CD4-positive, CD25-positive, alpha-beta regulatory T cell (primary cell): ENCODE data around the gene ALDH8A1. TPM values are rescaled to one million over a fixed set of nuclear protein-coding genes. Genes with fewer than 3 reads are reported as not detected.

Experiments used
- ATAC-seq, 2 donors: fragments of 150-1000 bp; cut with Tn5 transposase; one replicate each; pipeline ENCODE4 v1.10.0; 2021; ENCODE audit warnings: low read depth in 2 of 2, moderate number of reproducible peaks in 2 of 2, moderate library complexity in 1 of 2
- DNase-seq, 3 donors: peaks; one replicate each; pipeline versions ENCODE4 v3.0.0 to v3.0.0-alpha.2; 2012 to 2022; ENCODE audit warnings: mixed read lengths in 1 of 3
- H3K27ac ChIP-seq: one replicate; pipeline ENCODE4 v1.7.0; 2013; ENCODE audit warnings: mild to moderate bottlenecking, low read length; ENCODE audit not compliant: insufficient read depth, poor library complexity, severe bottlenecking
- H3K27me3 ChIP-seq: one replicate; pipeline ENCODE4 v1.7.0; 2013; ENCODE audit warnings: low read length; ENCODE audit not compliant: control insufficient read depth, insufficient read depth
- H3K36me3 ChIP-seq: one replicate; pipeline ENCODE4 v1.7.0; 2013; ENCODE audit warnings: mild to moderate bottlenecking, low read length, moderate library complexity; ENCODE audit not compliant: control insufficient read depth, insufficient read depth
- H3K4me1 ChIP-seq: 2 replicates; pipeline ENCODE4 v1.7.0; 2013; ENCODE audit warnings: mild to moderate bottlenecking, low read length; ENCODE audit not compliant: insufficient read depth, control insufficient read depth, poor library complexity, severe bottlenecking
- H3K4me3 ChIP-seq: one replicate; pipeline ENCODE4 v1.7.0; 2013; ENCODE audit warnings: low read depth, mild to moderate bottlenecking, low read length, moderate library complexity
- H3K9me3 ChIP-seq, 2 experiments: 1 replicate in 1 of 2; 2 replicates in 1 of 2; pipeline ENCODE4 v1.7.0; 2013; ENCODE audit warnings: low read length in 2 of 2, mild to moderate bottlenecking in 1 of 2, moderate library complexity in 1 of 2; ENCODE audit not compliant: control insufficient read depth in 2 of 2
- H3K27ac Mint-ChIP-seq, 3 donors: one replicate each; pipeline ENCODE4 v1.8.0; 2020 to 2022; ENCODE audit warnings: mild to moderate bottlenecking in 3 of 3, mixed read lengths in 3 of 3, moderate library complexity in 2 of 3
- H3K27me3 Mint-ChIP-seq: one replicate; pipeline ENCODE4 v1.8.0; 2022; ENCODE audit warnings: mild to moderate bottlenecking, mixed read lengths
- H3K36me3 Mint-ChIP-seq: one replicate; pipeline ENCODE4 v1.8.0; 2020; ENCODE audit warnings: mixed read lengths
- H3K4me1 Mint-ChIP-seq, 4 donors: one replicate each; pipeline ENCODE4 v1.8.0; 2020 to 2022; ENCODE audit warnings: mixed read lengths in 4 of 4, mild to moderate bottlenecking in 1 of 4
- H3K4me3 Mint-ChIP-seq, 4 donors: one replicate each; pipeline ENCODE4 v1.8.0; 2020 to 2022; ENCODE audit warnings: mild to moderate bottlenecking in 4 of 4, mixed read lengths in 4 of 4, moderate library complexity in 3 of 4
- H3K9me3 Mint-ChIP-seq, 7 donors: one replicate each; pipeline ENCODE4 v1.8.0; 2020 to 2022; ENCODE audit warnings: mixed read lengths in 7 of 7, mild to moderate bottlenecking in 3 of 7, moderate library complexity in 2 of 7
- polyA plus RNA-seq, 4 donors: library from polyadenylated mRNA; unstranded; fragments of 300-500 nt; fragmentation: Illumina TruSeq; gene quantifications; one replicate each; pipeline ENCODE4 v1.2.3, GENCODE V29; 2021
- total RNA-seq: library from RNA; stranded (reverse); gene quantifications from one replicate; pipeline ENCODE4 v1.2.3, GENCODE V29; 2022

Gene ALDH8A1
- total and polyA plus RNA-seq, 5 donors from 2014 or later = 0.39 to 4.4 TPM; not detected in 3

- no peaks in the 10 kb centered on the region for H3K9me3 ChIP-seq
- Mint-ChIP-seq H3K4me3 (no peak overlapping the region), H3K36me3 (no peaks in the 10 kb centered on the region), H3K27ac (peak overlapping the region in 1 of 3 donors; percentile 37), H3K4me1 (no peaks in the 10 kb centered on the region), H3K9me3 (peaks cover 0 to 2% (median 0%) of the 10 kb centered on the region in 7 donors), H3K27me3 (no peaks in the 10 kb centered on the region)
- DNase-seq (no peak), ATAC-seq (no peak)
- H3K36me3 ChIP-seq = no peaks in the 10 kb centered on the region
- no peaks in the 10 kb centered on the region for H3K27me3 ChIP-seq
- H3K4me1 ChIP-seq = no peaks in the 10 kb centered on the region
- no peak overlapping the region for H3K27ac ChIP-seq
- no peak overlapping the region for H3K4me3 ChIP-seq
Measured at GRCh38 chr6:134951494-134952263, 1.8 kb upstream of the ALDH8A1 start.

- Histone ChIP-seq H3K27ac (no peak overlapping the region), H3K9me3 (no peaks in the 10 kb centered on the region), H3K27me3 (no peaks in the 10 kb centered on the region), H3K4me1 (no peaks in the 10 kb centered on the region), H3K4me3 (no peak overlapping the region), H3K36me3 (no peaks in the 10 kb centered on the region)
- H3K9me3 Mint-ChIP-seq = peaks cover 0 to 2% (median 0%) of the 10 kb centered on the region in 7 donors
- H3K4me1 Mint-ChIP-seq = no peaks in the 10 kb centered on the region
- DNase-seq (no peak), ATAC-seq (no peak)
- H3K4me3 Mint-ChIP-seq = no peak overlapping the region
- H3K27ac Mint-ChIP-seq = no peak overlapping the region
- H3K27me3 Mint-ChIP-seq = no peaks in the 10 kb centered on the region
- no peaks in the 10 kb centered on the region for H3K36me3 Mint-ChIP-seq
Measured at GRCh38 chr6:134950482-134950881, 581 bp upstream of the ALDH8A1 start.

GRCh38 chr6:134948691-134949090 lies 1.2 kb downstream of the ALDH8A1 start:
- H3K4me1 ChIP-seq = no peaks in the 10 kb centered on the region
- no peak for ATAC-seq
- no peak overlapping the region for H3K4me3 Mint-ChIP-seq
- H3K9me3 Mint-ChIP-seq = peaks cover 0 to 2% (median 0%) of the 10 kb centered on the region in 7 donors
- no peak for DNase-seq
- H3K27me3 Mint-ChIP-seq = no peaks in the 10 kb centered on the region
- no peak overlapping the region for H3K27ac Mint-ChIP-seq
- H3K4me1 Mint-ChIP-seq = no peaks in the 10 kb centered on the region
- no peaks in the 10 kb centered on the region for H3K9me3 ChIP-seq
- no peak overlapping the region for H3K4me3 ChIP-seq
- H3K36me3 Mint-ChIP-seq = no peaks in the 10 kb centered on the region
- no peak overlapping the region for H3K27ac ChIP-seq
- no peaks in the 10 kb centered on the region for H3K27me3 ChIP-seq
- no peaks in the 10 kb centered on the region for H3K36me3 ChIP-seq

GRCh38 chr6:134948142-134948541 lies 1.8 kb downstream of the ALDH8A1 start:
- H3K4me3 ChIP-seq = no peak overlapping the region
- H3K9me3 ChIP-seq = no peaks in the 10 kb centered on the region
- H3K4me1 ChIP-seq = no peaks in the 10 kb centered on the region
- no peaks in the 10 kb centered on the region for H3K36me3 ChIP-seq
- H3K27ac ChIP-seq = no peak overlapping the region
- no peak for DNase-seq
- no peak for ATAC-seq
- H3K4me1 Mint-ChIP-seq = no peaks in the 10 kb centered on the region
- peaks cover 0 to 2% (median 0%) of the 10 kb centered on the region in 7 donors for H3K9me3 Mint-ChIP-seq
- H3K4me3 Mint-ChIP-seq = no peak overlapping the region
- no peaks in the 10 kb centered on the region for H3K27me3 Mint-ChIP-seq
- H3K36me3 Mint-ChIP-seq = no peaks in the 10 kb centered on the region
- no peaks in the 10 kb centered on the region for H3K27me3 ChIP-seq
- H3K27ac Mint-ChIP-seq = no peak overlapping the region

GRCh38 chr6:134945045-134945444 lies 4.9 kb downstream of the ALDH8A1 start:
- Mint-ChIP-seq H3K36me3 (peaks cover 3% of the 10 kb centered on the region), H3K9me3 (peaks cover 0 to 2% (median 0%) of the 10 kb centered on the region in 7 donors), H3K27me3 (no peaks in the 10 kb centered on the region), H3K4me3 (no peak overlapping the region), H3K27ac (no peak overlapping the region), H3K4me1 (peaks cover 0 to 6% (median 4%) of the 10 kb centered on the region in 4 donors)
- H3K27ac ChIP-seq = no peak overlapping the region
- ATAC-seq (no peak), DNase-seq (no peak)
- no peaks in the 10 kb centered on the region for H3K4me1 ChIP-seq
- H3K4me3 ChIP-seq = no peak overlapping the region
- H3K36me3 ChIP-seq = no peaks in the 10 kb centered on the region
- no peaks in the 10 kb centered on the region for H3K9me3 ChIP-seq
- no peaks in the 10 kb centered on the region for H3K27me3 ChIP-seq

- Histone ChIP-seq H3K36me3 (no peaks in the 10 kb centered on the region), H3K27ac (no peak overlapping the region), H3K27me3 (no peaks in the 10 kb centered on the region), H3K4me1 (peaks cover 5% of the 10 kb centered on the region), H3K9me3 (no peaks in the 10 kb centered on the region), H3K4me3 (no peak overlapping the region)
- no peak for DNase-seq
- Mint-ChIP-seq H3K36me3 (peaks cover 3% of the 10 kb centered on the region), H3K4me1 (peaks cover 5 to 16% (median 6%) of the 10 kb centered on the region in 4 donors), H3K27ac (no peak overlapping the region), H3K9me3 (peaks cover 0 to 2% (median 0%) of the 10 kb centered on the region in 7 donors), H3K4me3 (no peak overlapping the region), H3K27me3 (no peaks in the 10 kb centered on the region)
- no peak for ATAC-seq
Measured at GRCh38 chr6:134943522-134944111, 6.3 kb downstream of the ALDH8A1 start.

GRCh38 chr6:134938896-134939295 lies 11.0 kb downstream of the ALDH8A1 start:
- H3K9me3 Mint-ChIP-seq = no peaks in the 10 kb centered on the region
- no peak overlapping the region for H3K27ac Mint-ChIP-seq
- H3K27me3 Mint-ChIP-seq = no peaks in the 10 kb centered on the region
- H3K4me1 ChIP-seq = peaks cover 5% of the 10 kb centered on the region
- H3K4me3 Mint-ChIP-seq = no peak overlapping the region
- no peak overlapping the region for H3K4me3 ChIP-seq
- no peaks in the 10 kb centered on the region for H3K27me3 ChIP-seq
- peaks cover 5 to 20% (median 6%) of the 10 kb centered on the region in 4 donors for H3K4me1 Mint-ChIP-seq
- H3K27ac ChIP-seq = no peak overlapping the region
- H3K9me3 ChIP-seq = no peaks in the 10 kb centered on the region
- DNase-seq (peak in 2 of 3 donors; percentile 6 to 49), ATAC-seq (peak; percentile 37 to 50)
- peaks cover 8% of the 10 kb centered on the region for H3K36me3 Mint-ChIP-seq
- H3K36me3 ChIP-seq = no peaks in the 10 kb centered on the region
